IMR-90 (cell line): ENCODE results near the gene DIAPH1. TPM values are rescaled to one million over a fixed set of nuclear protein-coding genes. Genes with fewer than 3 reads are reported as not detected.

Source experiments
- ATAC-seq: fragments of 200-7000 bp; cut with Tn5 transposase; 2 replicates; pipeline ENCODE4 v1.9.1; 2020; ENCODE audit warnings: low read depth, mild to moderate bottlenecking, moderate library complexity
- BruUV-seq: library from RNA; stranded (reverse); fragments of 400-500 nt; replicated peaks from 2 replicates; lab custom pipeline; 2021; lab: Mats Ljungman, UMichigan
- CTCF ChIA-PET: fragments of 300-600 bp; formaldehyde crosslinking; extraction: SDS; loops from one replicate; lab custom pipeline; 2021; ENCODE audit warnings: antibody characterized with exemption; lab: Yijun Ruan, JAX
- POLR2A ChIA-PET: fragments of 300-600 bp; sonication (Branson Sonifier 250); formaldehyde crosslinking; loops from one replicate; lab custom pipeline; 2022; ENCODE audit warnings: antibody characterized with exemption; ENCODE audit not compliant: unreplicated experiment; lab: Charles Lee
- DNase-seq: peaks from one replicate; pipeline ENCODE4 v3.0.0; 2013
- H2AFZ ChIP-seq: replicated peaks from 2 replicates; pipeline ENCODE3; 2013; ENCODE audit warnings: low read length, mild to moderate bottlenecking; ENCODE audit not compliant: poor library complexity
- H2AK5ac ChIP-seq: 2 replicates; pipeline ENCODE4 v1.6.1; 2013; ENCODE audit warnings: low read depth, low read length, inconsistent platforms
- H2AK9ac ChIP-seq: replicated peaks from 2 replicates; pipeline ENCODE3; 2013; ENCODE audit warnings: mild to moderate bottlenecking, low read depth, low read length, moderate library complexity; ENCODE audit not compliant: poor library complexity
- H2BK120ac ChIP-seq: 2 replicates; pipeline ENCODE4 v1.6.1; 2013; ENCODE audit warnings: low read depth, low read length, inconsistent platforms
- H2BK15ac ChIP-seq: 3 replicates; pipeline ENCODE4 v1.6.1; 2013; ENCODE audit warnings: low read depth, low read length, inconsistent platforms
- H2BK20ac ChIP-seq: 2 replicates; pipeline ENCODE4 v1.6.1; 2013; ENCODE audit warnings: low read depth, mild to moderate bottlenecking, inconsistent platforms, low read length, moderate library complexity
- H2BK5ac ChIP-seq: 2 replicates; pipeline ENCODE4 v1.6.1; 2013; ENCODE audit warnings: mild to moderate bottlenecking, low read depth, low read length, inconsistent platforms; ENCODE audit not compliant: poor library complexity, severe bottlenecking
- H3K14ac ChIP-seq: replicated peaks from 2 replicates; pipeline ENCODE4 v1.6.1; 2013; ENCODE audit warnings: low read depth, low read length, inconsistent platforms
- H3K18ac ChIP-seq: 2 replicates; pipeline ENCODE4 v1.6.1; 2013; ENCODE audit warnings: low read depth, low read length, control low read depth
- H3K23ac ChIP-seq: 2 replicates; pipeline ENCODE4 v1.6.1; 2013; ENCODE audit warnings: low read depth, low read length, inconsistent platforms
- H3K27ac ChIP-seq: 2 replicates; pipeline ENCODE4 v1.5.1; 2013; ENCODE audit warnings: mild to moderate bottlenecking, control low read depth, low read length; ENCODE audit not compliant: insufficient read depth
- H3K27me3 ChIP-seq: 2 replicates; pipeline ENCODE4 v1.6.1; 2013; ENCODE audit warnings: low read length; ENCODE audit not compliant: control insufficient read depth, insufficient read depth
- H3K36me3 ChIP-seq: 2 replicates; pipeline ENCODE4 v1.6.1; 2013; ENCODE audit warnings: low read length, mixed read lengths; ENCODE audit not compliant: control insufficient read depth, insufficient read depth
- H3K4ac ChIP-seq: 2 replicates; pipeline ENCODE4 v1.6.1; 2013; ENCODE audit warnings: low read depth, low read length, inconsistent platforms
- H3K4me1 ChIP-seq: 2 replicates; pipeline ENCODE4 v1.6.1; 2013; ENCODE audit warnings: low read length, mixed read lengths; ENCODE audit not compliant: control insufficient read depth, insufficient read depth
- H3K4me2 ChIP-seq: 2 replicates; pipeline ENCODE4 v1.6.1; 2013; ENCODE audit warnings: low read depth, mild to moderate bottlenecking, control low read depth, low read length, moderate library complexity
- H3K4me3 ChIP-seq: 2 replicates; pipeline ENCODE4 v1.5.1; 2013; ENCODE audit warnings: low read depth, mild to moderate bottlenecking, control low read depth, low read length, moderate library complexity; ENCODE audit not compliant: insufficient read depth
- H3K56ac ChIP-seq: 2 replicates; pipeline ENCODE4 v1.6.1; 2013; ENCODE audit warnings: low read length, inconsistent platforms; ENCODE audit not compliant: insufficient read depth; ENCODE audit errors: extremely low read depth
- H3K79me1 ChIP-seq, 2 experiments: 2 replicates each; pipeline ENCODE4 v1.6.1; 2013; ENCODE audit warnings: low read length in 2 of 2, inconsistent platforms in 1 of 2, low read depth in 1 of 2
- H3K9ac ChIP-seq: 2 replicates; pipeline ENCODE4 v1.6.1; 2013; ENCODE audit warnings: low read depth, low read length, control low read depth
- H3K9me1 ChIP-seq: 2 replicates; pipeline ENCODE4 v1.6.1; 2013; ENCODE audit warnings: low read length, inconsistent platforms; ENCODE audit not compliant: insufficient read depth
- H3K9me3 ChIP-seq: 2 replicates; pipeline ENCODE4 v1.6.1; 2013; ENCODE audit warnings: low read length; ENCODE audit not compliant: control insufficient read depth, insufficient read depth
- H4K20me1 ChIP-seq: 2 replicates; pipeline ENCODE4 v1.6.1; 2013; ENCODE audit warnings: low read length, inconsistent platforms; ENCODE audit not compliant: insufficient read depth
- H4K5ac ChIP-seq: 2 replicates; pipeline ENCODE4 v1.6.1; 2013; ENCODE audit warnings: mild to moderate bottlenecking, low read depth, low read length, control low read depth
- H4K8ac ChIP-seq, 2 experiments: 2 replicates each; pipeline ENCODE4 v1.6.1; 2013; ENCODE audit warnings: low read depth in 2 of 2, low read length in 2 of 2, control low read depth in 1 of 2, inconsistent platforms in 1 of 2
- H4K91ac ChIP-seq: 2 replicates; pipeline ENCODE4 v1.6.1; 2013; ENCODE audit warnings: low read depth, low read length, inconsistent platforms; ENCODE audit not compliant: insufficient read depth
- BHLHE40 ChIP-seq: fragments of 150-350 bp; IDR thresholded peaks from 2 replicates; pipeline ENCODE4 v1.6.1; 2016; ENCODE audit warnings: mild to moderate bottlenecking, low read depth, low read length
- CEBPB ChIP-seq: IDR thresholded peaks from 2 replicates; pipeline ENCODE4 v1.6.1; 2012; ENCODE audit warnings: low read depth, low read length, improper control_type of control experiment
- CHD1 ChIP-seq: IDR thresholded peaks from 2 replicates; pipeline ENCODE4 v1.6.1; 2012; ENCODE audit warnings: low read depth, low read length, improper control_type of control experiment
- CTCF ChIP-seq: conservative IDR thresholded peaks from 2 replicates; pipeline ENCODE4 v1.5.1; 2012; ENCODE audit warnings: mild to moderate bottlenecking, low read depth, low read length, improper control_type of control experiment
- FOS ChIP-seq: fragments of 150-350 bp; IDR thresholded peaks from 2 replicates; pipeline ENCODE4 v1.6.1; 2016; ENCODE audit warnings: low read depth, low read length
- MAFK ChIP-seq: IDR thresholded peaks from 2 replicates; pipeline ENCODE4 v1.6.1; 2012; ENCODE audit warnings: low read depth, low read length, improper control_type of control experiment
- MAZ ChIP-seq: IDR thresholded peaks from 2 replicates; pipeline ENCODE4 v1.6.1; 2012; ENCODE audit warnings: low read depth, mild to moderate bottlenecking, low read length, improper control_type of control experiment, moderate library complexity, borderline replicate concordance
- MXI1 ChIP-seq: IDR thresholded peaks from 2 replicates; pipeline ENCODE4 v1.6.1; 2012; ENCODE audit warnings: low read depth, mild to moderate bottlenecking, low read length, moderate library complexity, borderline replicate concordance
- POLR2A ChIP-seq: IDR thresholded peaks from 2 replicates; pipeline ENCODE4 v1.6.1; 2012; ENCODE audit warnings: mild to moderate bottlenecking, low read depth, low read length
- RAD21 ChIP-seq: IDR thresholded peaks from 2 replicates; pipeline ENCODE4 v1.6.1; 2012; ENCODE audit warnings: low read length, improper control_type of control experiment
- RCOR1 ChIP-seq: IDR thresholded peaks from 2 replicates; pipeline ENCODE4 v1.6.1; 2012; ENCODE audit warnings: mild to moderate bottlenecking, low read length, improper control_type of control experiment; ENCODE audit not compliant: insufficient replicate concordance
- RFX5 ChIP-seq: IDR thresholded peaks from 2 replicates; pipeline ENCODE4 v1.8.0; 2012; ENCODE audit warnings: low read depth, mild to moderate bottlenecking, low read length, moderate library complexity
- WGBS, 2 experiments: methylation state at CpG; one replicate each; pipeline versions ENCODE4 v1.1.5 to v1.1.7; 2013; ENCODE audit warnings: missing lambda C conversion rate in 2 of 2; ENCODE audit not compliant: insufficient read length in 1 of 2; ENCODE audit errors: extremely low coverage in 2 of 2; 5-methylcytosine and 5-hydroxymethylcytosine counted together
- dilution Hi-C: fragments of 300-500 bp; cut with HindIII; formaldehyde crosslinking; loops from one replicate; pipeline ENCODE4 v1.14.3; 2018; ENCODE audit warnings: low sequenced_read_pairs; ENCODE audit not compliant: unreplicated experiment
- in situ Hi-C: fragments of 300-500 bp; cut with MboI; formaldehyde crosslinking; loops from 3 replicates; pipeline ENCODE4 v1.14.3; 2019; ENCODE audit warnings: low sequenced_read_pairs, inconsistent platforms, mixed read lengths
- intact Hi-C: fragments of 100-400 bp; cut with micrococcal nuclease; formaldehyde crosslinking; loops from 2 replicates; pipeline ENCODE4 v1.10.0; 2022
- polyA plus RNA-seq, 3 experiments: library from polyadenylated mRNA; depleted of rRNA; stranded (reverse); fragments of >200 nt; gene quantifications; 2 replicates each; pipeline ENCODE4 v1.2.3, GENCODE V29; 2012; ENCODE audit warnings: low replicate concordance in 1 of 3
- total RNA-seq: library from RNA; depleted of rRNA; stranded (reverse); fragments of >200 nt; gene quantifications from 2 replicates; pipeline ENCODE4 v1.2.3, GENCODE V29; 2012
- TF ChIP-seq, protein P1 (sequence below): fragments of 150-350 bp; IDR thresholded peaks from 2 replicates; pipeline ENCODE4 v1.6.1; 2017; ENCODE audit warnings: mild to moderate bottlenecking, antibody characterized with exemption, low read length, low read depth
- TF ChIP-seq, protein P2 (sequence below): fragments of 150-350 bp; IDR thresholded peaks from 2 replicates; pipeline ENCODE4 v1.6.1; 2016; ENCODE audit warnings: low read depth, mild to moderate bottlenecking, low read length, moderate library complexity, borderline replicate concordance

DIAPH1 gene
- total and polyA plus RNA-seq, 2 of the 4 experiments (the other 2 are of a cell fraction), result 12.0 to 37.4 TPM

DNA sequence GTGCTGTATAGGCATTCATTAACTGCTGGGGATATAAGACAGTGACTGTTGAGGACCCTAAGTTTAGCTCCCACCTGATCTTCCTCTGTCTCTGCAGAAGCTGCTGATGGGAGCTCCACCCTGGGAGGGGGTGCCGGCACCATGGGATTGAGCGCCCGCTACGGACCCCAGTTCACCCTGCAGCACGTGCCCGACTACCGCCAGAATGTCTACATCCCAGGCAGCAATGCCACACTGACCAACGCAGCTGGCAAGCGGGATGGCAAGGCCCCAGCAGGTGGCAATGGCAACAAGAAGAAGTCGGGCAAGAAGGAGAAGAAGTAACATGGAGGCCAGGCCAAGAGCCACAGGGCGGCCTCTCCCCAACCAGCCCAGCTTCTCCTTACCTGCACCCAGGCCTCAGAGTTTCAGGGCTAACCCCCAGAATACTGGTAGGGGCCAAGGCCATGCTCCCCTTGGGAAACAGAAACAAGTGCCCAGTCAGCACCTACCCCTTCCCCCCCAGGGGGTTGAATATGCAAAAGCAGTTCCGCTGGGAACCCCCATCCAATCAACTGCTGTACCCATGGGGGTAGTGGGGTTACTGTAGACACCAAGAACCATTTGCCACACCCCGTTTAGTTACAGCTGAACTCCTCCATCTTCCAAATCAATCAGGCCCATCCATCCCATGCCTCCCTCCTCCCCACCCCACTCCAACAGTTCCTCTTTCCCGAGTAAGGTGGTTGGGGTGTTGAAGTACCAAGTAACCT, 107.8 kb downstream of the DIAPH1 start:
- Histone ChIP-seq H2AK5ac (0 out of 2 replicates have a peak overlapping the region, but pooled peaks have one; percentile 4), H4K91ac (no peak overlapping the region), H3K4me1 (peaks cover 53% of the 10 kb centered on the region), H3K27me3 (no peaks in the 10 kb centered on the region), H4K8ac (no peak overlapping the region), H3K4me2 (no peak overlapping the region), H3K36me3 (peaks cover 27% of the 10 kb centered on the region), H4K20me1 (peaks cover 16% of the 10 kb centered on the region), H3K27ac (no peak overlapping the region), H3K9me1 (peaks cover 28% of the 10 kb centered on the region), H2BK15ac (no peak overlapping the region), H2AK9ac (no peak overlapping the region), H4K5ac (no peak overlapping the region), H3K4ac (no peak overlapping the region; the same call in 1 of the 2 replicates), H2BK120ac (no peak overlapping the region), H3K9me3 (no peaks in the 10 kb centered on the region), H3K4me3 (no peak overlapping the region), H2BK20ac (no peak overlapping the region), H3K23ac (no peak overlapping the region), H3K18ac (no peak overlapping the region), H3K79me1 (peaks cover 6 to 49% of the 10 kb centered on the region in 2 experiments), H2AFZ (no peak overlapping the region), H3K14ac (no peak overlapping the region), H2BK5ac (no peak overlapping the region), H3K56ac (no peak overlapping the region), H3K9ac (no peak overlapping the region)
- in situ Hi-C loops, result no loop called here
- intact Hi-C loops, result no loop called here
- dilution Hi-C loops, result no loop called here
- ChIA-PET POLR2A (no interaction called here), CTCF (interaction anchor here (0.6 kb wide), 1 partner anchor 72 kb away, joined by 3 read pairs; no protein-coding TSS in a partner anchor)
- ATAC-seq (no peak), DNase-seq (no peak)
- BruUV-seq, result no TSS peak
- 100% methylated on average over 3 of the region's 14 CpGs; no CpG with 5 or more reads in 1 of the 2 experiments for WGBS, 2 experiments
- no peak for TF ChIP-seq MXI1
- TF ChIP-seq RAD21, result no peak
- TF ChIP-seq, protein P1, sequence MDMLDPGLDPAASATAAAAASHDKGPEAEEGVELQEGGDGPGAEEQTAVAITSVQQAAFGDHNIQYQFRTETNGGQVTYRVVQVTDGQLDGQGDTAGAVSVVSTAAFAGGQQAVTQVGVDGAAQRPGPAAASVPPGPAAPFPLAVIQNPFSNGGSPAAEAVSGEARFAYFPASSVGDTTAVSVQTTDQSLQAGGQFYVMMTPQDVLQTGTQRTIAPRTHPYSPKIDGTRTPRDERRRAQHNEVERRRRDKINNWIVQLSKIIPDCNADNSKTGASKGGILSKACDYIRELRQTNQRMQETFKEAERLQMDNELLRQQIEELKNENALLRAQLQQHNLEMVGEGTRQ, result no peak
- no peak for TF ChIP-seq MAFK
- TF ChIP-seq POLR2A, result no peak
- no peak for TF ChIP-seq RCOR1
- no peak for TF ChIP-seq CEBPB
- no peak for TF ChIP-seq FOS
- no peak for TF ChIP-seq BHLHE40
- TF ChIP-seq, protein P2, sequence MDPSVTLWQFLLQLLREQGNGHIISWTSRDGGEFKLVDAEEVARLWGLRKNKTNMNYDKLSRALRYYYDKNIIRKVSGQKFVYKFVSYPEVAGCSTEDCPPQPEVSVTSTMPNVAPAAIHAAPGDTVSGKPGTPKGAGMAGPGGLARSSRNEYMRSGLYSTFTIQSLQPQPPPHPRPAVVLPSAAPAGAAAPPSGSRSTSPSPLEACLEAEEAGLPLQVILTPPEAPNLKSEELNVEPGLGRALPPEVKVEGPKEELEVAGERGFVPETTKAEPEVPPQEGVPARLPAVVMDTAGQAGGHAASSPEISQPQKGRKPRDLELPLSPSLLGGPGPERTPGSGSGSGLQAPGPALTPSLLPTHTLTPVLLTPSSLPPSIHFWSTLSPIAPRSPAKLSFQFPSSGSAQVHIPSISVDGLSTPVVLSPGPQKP, result no peak
- no peak for TF ChIP-seq MAZ
- TF ChIP-seq CTCF, result no peak
- no peak for TF ChIP-seq RFX5
- no peak for TF ChIP-seq CHD1
